ENCODE measurements around the gene ELMO1. TPM values are rescaled to one million over a fixed set of nuclear protein-coding genes. Genes with fewer than 3 reads are reported as not detected.

ELMO1 gene
- total RNA-seq, 4 donors from 2014 or later = 58.7 to 293 (median 81.0) TPM

DNA sequence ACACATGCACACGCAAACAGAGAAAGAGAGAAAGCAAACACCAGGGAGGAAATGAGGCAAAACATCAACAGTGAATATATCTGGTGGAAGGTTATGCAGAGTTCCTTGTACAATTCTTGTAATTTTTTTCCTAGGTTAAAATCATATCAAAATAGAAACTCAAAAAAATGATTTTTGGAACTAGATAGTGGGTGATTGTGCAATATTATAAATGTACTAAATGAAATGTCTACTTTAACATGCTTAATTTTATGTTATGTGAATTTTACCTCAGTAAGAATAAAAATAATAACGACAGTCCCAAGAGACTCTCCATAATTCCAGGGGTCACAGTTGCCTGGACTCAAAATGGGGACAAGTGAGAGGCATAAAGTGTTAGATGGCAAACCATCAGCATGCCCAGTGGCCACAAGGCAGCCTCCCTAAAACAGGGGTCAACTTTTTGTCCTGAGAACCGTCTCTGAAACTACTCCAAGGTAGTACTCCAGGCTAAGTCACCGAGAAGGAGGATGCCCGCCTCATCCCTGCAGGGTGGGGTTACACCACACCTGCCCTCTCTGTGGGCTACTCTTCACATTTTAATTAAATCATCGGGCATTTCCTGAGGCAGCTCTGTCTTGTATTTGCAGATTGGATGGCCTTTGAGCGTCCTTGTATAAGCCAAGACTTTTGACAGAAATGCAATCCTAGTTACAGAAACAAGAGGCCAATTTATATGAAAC is 267.7 kb downstream of the ELMO1 start:
- DNase-seq (ENCODE audit: low spot score) (no peak), ATAC-seq (ENCODE audit: low FRiP score) (peak; percentile 20)
- no peak for TF ChIP-seq CTCF (IDR thresholded peaks at IDR 0.05)

- no peak for TF ChIP-seq CTCF (IDR thresholded peaks at IDR 0.05)
- DNase-seq (ENCODE audit: low spot score) (no peak), ATAC-seq (ENCODE audit: low FRiP score) (no peak)
These were observed 272.6 kb downstream of the ELMO1 start for GRCh38 chr7:37176079-37176478.

GRCh38 chr7:37174460-37174859 is 274.2 kb downstream of the ELMO1 start:
- TF ChIP-seq CTCF (IDR thresholded peaks at IDR 0.05) = no peak
- no peak for DNase-seq (ENCODE audit: low spot score)
- ATAC-seq (ENCODE audit: low FRiP score) = no peak

DNA sequence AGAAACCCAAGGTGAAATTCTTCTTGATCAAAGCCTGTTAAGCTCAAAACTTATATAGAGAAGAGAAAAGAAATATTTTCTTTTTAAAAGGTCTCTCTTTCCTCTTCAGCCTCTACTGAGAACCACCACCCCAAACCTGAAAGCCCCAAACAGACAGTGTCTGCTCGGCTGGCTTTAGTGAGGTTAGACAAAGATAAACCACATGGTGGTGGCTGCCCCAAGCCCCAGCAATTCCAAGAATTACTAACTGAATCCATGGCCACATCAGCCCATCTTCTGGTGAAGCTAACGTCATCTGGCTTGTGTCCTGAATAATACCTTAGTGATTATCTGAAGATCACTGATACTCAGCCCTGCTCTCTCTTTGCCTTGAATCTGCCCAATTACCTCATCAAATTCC is 275.0 kb downstream of the ELMO1 start:
- TF ChIP-seq CTCF (IDR thresholded peaks at IDR 0.05) = no peak
- no peak for ATAC-seq (ENCODE audit: low FRiP score)
- no peak for DNase-seq (ENCODE audit: low spot score)

GRCh38 chr7:37162106-37162505 is 286.6 kb downstream of the ELMO1 start:
- no peak for DNase-seq (ENCODE audit: low spot score)
- no peak for TF ChIP-seq CTCF (IDR thresholded peaks at IDR 0.05)
- ATAC-seq (ENCODE audit: low FRiP score) = no peak

DNA sequence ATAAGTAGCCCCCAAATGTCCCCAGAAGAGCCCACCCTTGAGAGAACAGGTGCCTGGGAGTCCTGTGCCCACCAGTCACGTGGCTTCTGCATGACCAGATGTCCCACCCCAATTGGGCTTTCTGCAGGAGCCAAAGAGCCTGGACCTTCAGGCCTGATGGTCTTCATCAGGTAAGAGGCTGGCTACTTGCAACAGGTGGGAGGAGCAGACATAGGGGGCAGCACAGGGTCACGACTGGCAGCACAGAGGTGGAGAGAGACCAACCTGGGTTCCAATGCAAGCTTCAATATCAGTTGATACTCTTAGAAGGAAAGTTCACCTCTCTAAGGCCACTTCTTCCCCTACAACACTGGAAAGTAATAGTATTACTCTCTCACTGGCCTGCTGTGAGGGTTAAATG is 288.0 kb downstream of the ELMO1 start:
- no peak for ATAC-seq (ENCODE audit: low FRiP score)

More for the DNA sequence above, 288.0 kb downstream of the ELMO1 start:
- no peak for DNase-seq (ENCODE audit: low spot score)
- no peak for TF ChIP-seq CTCF (IDR thresholded peaks at IDR 0.05)
